ENCODE results near the gene KCNJ12. TPM values are rescaled to one million over a fixed set of nuclear protein-coding genes. Genes with fewer than 3 reads are reported as not detected.

The KCNJ12 gene
- total RNA-seq, 1 experiment from 2014 or later: 1.2 TPM

GRCh38 chr17:21387616-21388015, 11.5 kb downstream of the KCNJ12 start:
- H3K27me3 ChIP-seq (replicated peaks; ENCODE audit: insufficient read depth, low read depth, low read length, poor library complexity): peaks cover 13% of the 10 kb centered on the region
- H3K36me3 ChIP-seq (ENCODE audit: insufficient read depth, low read length, poor library complexity, severe bottlenecking): no peaks in the 10 kb centered on the region
- intact Hi-C loops (cut with micrococcal nuclease; ENCODE audit: unreplicated experiment): no loop called here
- ChIA-PET POLR2A (ENCODE audit: low non-redundant PET) (no interaction called here), CTCF (no interaction called here)
- H3K4me3 ChIP-seq (ENCODE audit: low read depth, low read length, poor library complexity, severe bottlenecking): no peak overlapping the region
- DNase-seq (ENCODE audit: low spot score): no peak
- no peaks in the 10 kb centered on the region for H3K4me1 ChIP-seq (ENCODE audit: insufficient read depth, low read length, poor library complexity, severe bottlenecking)
- no peak for TF ChIP-seq CTCF (conservative IDR thresholded peaks at IDR 0.05; ENCODE audit: low read depth, low read length)
- TF ChIP-seq EZH2 (IDR thresholded peaks at IDR 0.05; ENCODE audit: borderline replicate concordance, low read depth, low read length, poor library complexity, severe bottlenecking): no peak
- no peaks in the 10 kb centered on the region for H3K9me3 ChIP-seq (ENCODE audit: low read depth, low read length, poor library complexity, severe bottlenecking)
- no peak overlapping the region for H3K27ac ChIP-seq (ENCODE audit: low read depth, low read length, poor library complexity, severe bottlenecking)
- BruUV-seq (replicated peaks): no TSS peak

- no peak overlapping the region for H3K4me3 ChIP-seq (ENCODE audit: low read depth, low read length, poor library complexity, severe bottlenecking)
- ChIA-PET CTCF (no interaction called here), POLR2A (ENCODE audit: low non-redundant PET) (no interaction called here)
- no peaks in the 10 kb centered on the region for H3K9me3 ChIP-seq (ENCODE audit: low read depth, low read length, poor library complexity, severe bottlenecking)
- no peaks in the 10 kb centered on the region for H3K36me3 ChIP-seq (ENCODE audit: insufficient read depth, low read length, poor library complexity, severe bottlenecking)
- H3K27me3 ChIP-seq (replicated peaks; ENCODE audit: insufficient read depth, low read depth, low read length, poor library complexity): peaks cover 13% of the 10 kb centered on the region
- H3K4me1 ChIP-seq (ENCODE audit: insufficient read depth, low read length, poor library complexity, severe bottlenecking): no peaks in the 10 kb centered on the region
- intact Hi-C loops (cut with micrococcal nuclease; ENCODE audit: unreplicated experiment): no loop called here
- no peak overlapping the region for H3K27ac ChIP-seq (ENCODE audit: low read depth, low read length, poor library complexity, severe bottlenecking)
- no peak for DNase-seq (ENCODE audit: low spot score)
- BruUV-seq (replicated peaks): no TSS peak
- no peak for TF ChIP-seq EZH2 (IDR thresholded peaks at IDR 0.05; ENCODE audit: borderline replicate concordance, low read depth, low read length, poor library complexity, severe bottlenecking)
These were observed 11.9 kb downstream of the KCNJ12 start for GRCh38 chr17:21388066-21388465.

GRCh38 chr17:21388944-21389343, 12.8 kb downstream of the KCNJ12 start:
- no peak for TF ChIP-seq EZH2 (IDR thresholded peaks at IDR 0.05; ENCODE audit: borderline replicate concordance, low read depth, low read length, poor library complexity, severe bottlenecking)
- no peak for TF ChIP-seq CTCF (conservative IDR thresholded peaks at IDR 0.05; ENCODE audit: low read depth, low read length)
- Histone ChIP-seq H3K27ac (ENCODE audit: low read depth, low read length, poor library complexity, severe bottlenecking) (no peak overlapping the region), H3K4me3 (ENCODE audit: low read depth, low read length, poor library complexity, severe bottlenecking) (no peak overlapping the region), H3K36me3 (ENCODE audit: insufficient read depth, low read length, poor library complexity, severe bottlenecking) (no peaks in the 10 kb centered on the region), H3K4me1 (ENCODE audit: insufficient read depth, low read length, poor library complexity, severe bottlenecking) (no peaks in the 10 kb centered on the region), H3K27me3 (replicated peaks; ENCODE audit: insufficient read depth, low read depth, low read length, poor library complexity) (peaks cover 10% of the 10 kb centered on the region), H3K9me3 (ENCODE audit: low read depth, low read length, poor library complexity, severe bottlenecking) (no peaks in the 10 kb centered on the region)
- no TSS peak for BruUV-seq (replicated peaks)
- intact Hi-C loops (cut with micrococcal nuclease; ENCODE audit: unreplicated experiment): no loop called here
- no peak for DNase-seq (ENCODE audit: low spot score)
- CTCF ChIA-PET: no interaction called here
- POLR2A ChIA-PET (ENCODE audit: low non-redundant PET): no interaction called here

- no peaks in the 10 kb centered on the region for H3K9me3 ChIP-seq (ENCODE audit: low read depth, low read length, poor library complexity, severe bottlenecking)
- no peaks in the 10 kb centered on the region for H3K4me1 ChIP-seq (ENCODE audit: insufficient read depth, low read length, poor library complexity, severe bottlenecking)
- no peak for DNase-seq (ENCODE audit: low spot score)
- H3K4me3 ChIP-seq (ENCODE audit: low read depth, low read length, poor library complexity, severe bottlenecking): no peak overlapping the region
- BruUV-seq (replicated peaks): no TSS peak
- H3K27ac ChIP-seq (ENCODE audit: low read depth, low read length, poor library complexity, severe bottlenecking): no peak overlapping the region
- POLR2A ChIA-PET (ENCODE audit: low non-redundant PET): no interaction called here
- no peaks in the 10 kb centered on the region for H3K36me3 ChIP-seq (ENCODE audit: insufficient read depth, low read length, poor library complexity, severe bottlenecking)
- no peak for TF ChIP-seq EZH2 (IDR thresholded peaks at IDR 0.05; ENCODE audit: borderline replicate concordance, low read depth, low read length, poor library complexity, severe bottlenecking)
- TF ChIP-seq CTCF (conservative IDR thresholded peaks at IDR 0.05; ENCODE audit: low read depth, low read length): no peak
- peaks cover 9% of the 10 kb centered on the region for H3K27me3 ChIP-seq (replicated peaks; ENCODE audit: insufficient read depth, low read depth, low read length, poor library complexity)
- intact Hi-C loops (cut with micrococcal nuclease; ENCODE audit: unreplicated experiment): no loop called here
- CTCF ChIA-PET: no interaction called here
These were observed 13.2 kb downstream of the KCNJ12 start for GRCh38 chr17:21389394-21389793.
